ENCODE results near the gene BCL7C.

- no peak; the same call in 1 of the 2 replicates for TF ChIP-seq GATA2 (IDR thresholded peaks at IDR 0.05; ENCODE audit: low read depth, low read length)
- TF ChIP-seq GATA3 (IDR thresholded peaks at IDR 0.05; ENCODE audit: low read depth, low read length): no peak
Measured at GRCh38 chr16:30858829-30859423, 35.0 kb downstream of the BCL7C start.
